ENCODE data around the gene C2CD4D.

GRCh38 chr1:151885479-151885878 lies 45.9 kb upstream of the C2CD4D start:
- TF ChIP-seq, protein P1, sequence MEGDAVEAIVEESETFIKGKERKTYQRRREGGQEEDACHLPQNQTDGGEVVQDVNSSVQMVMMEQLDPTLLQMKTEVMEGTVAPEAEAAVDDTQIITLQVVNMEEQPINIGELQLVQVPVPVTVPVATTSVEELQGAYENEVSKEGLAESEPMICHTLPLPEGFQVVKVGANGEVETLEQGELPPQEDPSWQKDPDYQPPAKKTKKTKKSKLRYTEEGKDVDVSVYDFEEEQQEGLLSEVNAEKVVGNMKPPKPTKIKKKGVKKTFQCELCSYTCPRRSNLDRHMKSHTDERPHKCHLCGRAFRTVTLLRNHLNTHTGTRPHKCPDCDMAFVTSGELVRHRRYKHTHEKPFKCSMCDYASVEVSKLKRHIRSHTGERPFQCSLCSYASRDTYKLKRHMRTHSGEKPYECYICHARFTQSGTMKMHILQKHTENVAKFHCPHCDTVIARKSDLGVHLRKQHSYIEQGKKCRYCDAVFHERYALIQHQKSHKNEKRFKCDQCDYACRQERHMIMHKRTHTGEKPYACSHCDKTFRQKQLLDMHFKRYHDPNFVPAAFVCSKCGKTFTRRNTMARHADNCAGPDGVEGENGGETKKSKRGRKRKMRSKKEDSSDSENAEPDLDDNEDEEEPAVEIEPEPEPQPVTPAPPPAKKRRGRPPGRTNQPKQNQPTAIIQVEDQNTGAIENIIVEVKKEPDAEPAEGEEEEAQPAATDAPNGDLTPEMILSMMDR (conservative IDR thresholded peaks at IDR 0.05) = no peak
- no peak for TF ChIP-seq ZFX (IDR thresholded peaks at IDR 0.05)
